ENCODE measurements around the gene AIG1. TPM values are rescaled to one million over a fixed set of nuclear protein-coding genes. Genes with fewer than 3 reads are reported as not detected.

The AIG1 gene
- polyA plus RNA-seq, 1 donor from 2014 or later = 23.2 TPM

DNA sequence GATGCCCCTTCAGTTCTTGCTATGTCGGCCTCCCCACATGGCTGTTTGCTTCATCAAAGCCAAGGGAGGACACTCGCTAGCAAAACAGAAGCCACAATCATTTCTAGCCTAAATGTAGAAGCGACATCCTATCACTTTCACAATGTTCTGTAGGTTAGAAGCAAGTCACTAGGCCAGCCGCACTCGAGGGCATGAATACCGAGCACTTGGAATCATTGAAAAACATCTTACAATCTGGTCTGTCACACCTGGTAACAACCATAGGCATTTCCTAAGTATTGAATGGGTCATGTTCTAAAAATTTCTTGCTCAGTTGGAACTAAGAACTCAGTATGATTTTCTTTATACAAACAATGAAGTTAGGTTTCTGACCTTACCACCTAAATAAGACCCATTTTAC is 192.3 kb downstream of the AIG1 start:
- H4K20me1 ChIP-seq (ENCODE audit: insufficient read depth) = no peaks in the 10 kb centered on the region
- H3K4me3 ChIP-seq (ENCODE audit: low read length) = no peak overlapping the region
- no peak for TF ChIP-seq POLR2AphosphoS5 (IDR thresholded peaks at IDR 0.05)
- TF ChIP-seq EP300 (conservative IDR thresholded peaks at IDR 0.05; ENCODE audit: poor library complexity, severe bottlenecking) = no peak
- TF ChIP-seq EZH2 (IDR thresholded peaks at IDR 0.05; ENCODE audit: borderline replicate concordance, insufficient read depth, low read length, poor library complexity, severe bottlenecking) = no peak
- TF ChIP-seq, protein P1, sequence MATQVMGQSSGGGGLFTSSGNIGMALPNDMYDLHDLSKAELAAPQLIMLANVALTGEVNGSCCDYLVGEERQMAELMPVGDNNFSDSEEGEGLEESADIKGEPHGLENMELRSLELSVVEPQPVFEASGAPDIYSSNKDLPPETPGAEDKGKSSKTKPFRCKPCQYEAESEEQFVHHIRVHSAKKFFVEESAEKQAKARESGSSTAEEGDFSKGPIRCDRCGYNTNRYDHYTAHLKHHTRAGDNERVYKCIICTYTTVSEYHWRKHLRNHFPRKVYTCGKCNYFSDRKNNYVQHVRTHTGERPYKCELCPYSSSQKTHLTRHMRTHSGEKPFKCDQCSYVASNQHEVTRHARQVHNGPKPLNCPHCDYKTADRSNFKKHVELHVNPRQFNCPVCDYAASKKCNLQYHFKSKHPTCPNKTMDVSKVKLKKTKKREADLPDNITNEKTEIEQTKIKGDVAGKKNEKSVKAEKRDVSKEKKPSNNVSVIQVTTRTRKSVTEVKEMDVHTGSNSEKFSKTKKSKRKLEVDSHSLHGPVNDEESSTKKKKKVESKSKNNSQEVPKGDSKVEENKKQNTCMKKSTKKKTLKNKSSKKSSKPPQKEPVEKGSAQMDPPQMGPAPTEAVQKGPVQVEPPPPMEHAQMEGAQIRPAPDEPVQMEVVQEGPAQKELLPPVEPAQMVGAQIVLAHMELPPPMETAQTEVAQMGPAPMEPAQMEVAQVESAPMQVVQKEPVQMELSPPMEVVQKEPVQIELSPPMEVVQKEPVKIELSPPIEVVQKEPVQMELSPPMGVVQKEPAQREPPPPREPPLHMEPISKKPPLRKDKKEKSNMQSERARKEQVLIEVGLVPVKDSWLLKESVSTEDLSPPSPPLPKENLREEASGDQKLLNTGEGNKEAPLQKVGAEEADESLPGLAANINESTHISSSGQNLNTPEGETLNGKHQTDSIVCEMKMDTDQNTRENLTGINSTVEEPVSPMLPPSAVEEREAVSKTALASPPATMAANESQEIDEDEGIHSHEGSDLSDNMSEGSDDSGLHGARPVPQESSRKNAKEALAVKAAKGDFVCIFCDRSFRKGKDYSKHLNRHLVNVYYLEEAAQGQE (IDR thresholded peaks at IDR 0.05; ENCODE audit: borderline replicate concordance) = no peak
- no peaks in the 10 kb centered on the region for H3K36me3 ChIP-seq (ENCODE audit: insufficient read depth, low read length)
- peaks cover 6% of the 10 kb centered on the region for H3K9me3 ChIP-seq (ENCODE audit: low read length)
- H3K4me2 ChIP-seq (ENCODE audit: low read length) = no peak overlapping the region
- H3K27ac ChIP-seq (ENCODE audit: low read length) = no peak overlapping the region
- no peak overlapping the region for H3K9ac ChIP-seq (ENCODE audit: low read length)
- H2AFZ ChIP-seq (ENCODE audit: low read depth, low read length) = no peak overlapping the region
- H3K9me2 ChIP-seq (ENCODE audit: insufficient read depth, low read length) = no peaks in the 10 kb centered on the region
- no peaks in the 10 kb centered on the region for H3K79me2 ChIP-seq (replicated peaks; ENCODE audit: insufficient read depth, low read length)
- H3K27me3 ChIP-seq (ENCODE audit: insufficient read depth, low read depth, low read length) = no peaks in the 10 kb centered on the region
- H3F3A ChIP-seq (ENCODE audit: insufficient read depth, low read length, poor library complexity, severe bottlenecking) = no peaks in the 10 kb centered on the region

DNA sequence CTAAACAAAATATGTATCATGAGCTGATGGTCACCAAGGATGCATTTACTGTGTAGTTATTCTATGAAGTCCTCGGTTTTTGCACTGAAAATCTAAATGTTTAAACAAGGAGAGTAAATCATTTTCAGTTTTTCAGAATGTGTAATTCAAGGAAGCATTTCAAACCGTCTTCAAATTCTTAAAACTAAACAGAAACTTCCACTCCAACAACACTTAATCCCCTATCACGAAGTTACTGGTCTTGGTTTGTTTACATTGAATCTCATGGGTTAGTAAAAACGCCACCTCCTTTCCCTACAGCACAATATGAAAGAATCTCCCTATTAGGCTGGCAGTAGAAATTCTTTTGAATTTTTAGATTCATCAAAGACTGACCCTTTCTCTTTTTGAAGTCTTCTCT is 192.9 kb downstream of the AIG1 start:
- no peak overlapping the region for H3K9ac ChIP-seq (ENCODE audit: low read length)
- H3K9me2 ChIP-seq (ENCODE audit: insufficient read depth, low read length) = no peaks in the 10 kb centered on the region
- peaks cover 6% of the 10 kb centered on the region for H3K9me3 ChIP-seq (ENCODE audit: low read length)
- H3F3A ChIP-seq (ENCODE audit: insufficient read depth, low read length, poor library complexity, severe bottlenecking) = no peaks in the 10 kb centered on the region
- no peaks in the 10 kb centered on the region for H4K20me1 ChIP-seq (ENCODE audit: insufficient read depth)
- TF ChIP-seq MXI1 (conservative IDR thresholded peaks at IDR 0.05; ENCODE audit: poor library complexity, severe bottlenecking) (no peak), POLR2AphosphoS5 (IDR thresholded peaks at IDR 0.05) (no peak), SMC3 (conservative IDR thresholded peaks at IDR 0.05; ENCODE audit: poor library complexity) (no peak), EZH2 (IDR thresholded peaks at IDR 0.05; ENCODE audit: borderline replicate concordance, insufficient read depth, low read length, poor library complexity, severe bottlenecking) (no peak)
- H3K79me2 ChIP-seq (replicated peaks; ENCODE audit: insufficient read depth, low read length) = no peaks in the 10 kb centered on the region
- no peak overlapping the region for H3K4me3 ChIP-seq (ENCODE audit: low read length)
- H2AFZ ChIP-seq (ENCODE audit: low read depth, low read length) = no peak overlapping the region
- no peak overlapping the region for H3K4me2 ChIP-seq (ENCODE audit: low read length)
- no peaks in the 10 kb centered on the region for H3K36me3 ChIP-seq (ENCODE audit: insufficient read depth, low read length)
- H3K27ac ChIP-seq (ENCODE audit: low read length) = no peak overlapping the region
- H3K27me3 ChIP-seq (ENCODE audit: insufficient read depth, low read depth, low read length) = no peaks in the 10 kb centered on the region

DNA sequence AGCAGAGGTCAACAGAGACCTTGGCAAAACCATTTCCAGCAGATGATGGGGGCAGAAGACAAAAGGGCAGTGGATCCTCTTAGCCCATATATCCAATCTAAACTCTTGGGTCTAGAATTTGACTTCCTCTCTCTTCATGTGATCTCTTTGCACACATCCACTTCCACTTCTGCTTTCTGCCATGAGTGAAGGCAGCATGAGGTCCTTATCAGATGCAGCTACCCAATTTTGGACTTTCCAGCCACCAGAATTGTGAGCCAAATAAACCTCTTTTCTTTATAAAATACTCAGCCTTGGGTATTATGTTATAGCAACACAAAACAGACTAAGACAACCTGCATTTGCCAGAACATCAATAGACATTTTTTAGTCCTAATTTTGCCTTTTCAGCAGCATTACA is 198.3 kb downstream of the AIG1 start:
- H3F3A ChIP-seq (ENCODE audit: insufficient read depth, low read length, poor library complexity, severe bottlenecking) = no peaks in the 10 kb centered on the region
- H4K20me1 ChIP-seq (ENCODE audit: insufficient read depth) = no peaks in the 10 kb centered on the region
- no peak overlapping the region for H3K9ac ChIP-seq (ENCODE audit: low read length)
- H3K4me3 ChIP-seq (ENCODE audit: low read length) = no peak overlapping the region
- no peak overlapping the region for H3K4me2 ChIP-seq (ENCODE audit: low read length)
- no peaks in the 10 kb centered on the region for H3K9me2 ChIP-seq (ENCODE audit: insufficient read depth, low read length)
- TF ChIP-seq, protein P1 (IDR thresholded peaks at IDR 0.05; ENCODE audit: borderline replicate concordance) = no peak
- TF ChIP-seq POLR2AphosphoS5 (IDR thresholded peaks at IDR 0.05) (no peak), EP300 (conservative IDR thresholded peaks at IDR 0.05; ENCODE audit: poor library complexity, severe bottlenecking) (no peak), MXI1 (conservative IDR thresholded peaks at IDR 0.05; ENCODE audit: poor library complexity, severe bottlenecking) (no peak), EZH2 (IDR thresholded peaks at IDR 0.05; ENCODE audit: borderline replicate concordance, insufficient read depth, low read length, poor library complexity, severe bottlenecking) (no peak)
- H3K27me3 ChIP-seq (ENCODE audit: insufficient read depth, low read depth, low read length) = no peaks in the 10 kb centered on the region
- H3K9me3 ChIP-seq (ENCODE audit: low read length) = peaks cover 6% of the 10 kb centered on the region
- no peak overlapping the region for H3K27ac ChIP-seq (ENCODE audit: low read length)
- H2AFZ ChIP-seq (ENCODE audit: low read depth, low read length) = no peak overlapping the region
- H3K79me2 ChIP-seq (replicated peaks; ENCODE audit: insufficient read depth, low read length) = no peaks in the 10 kb centered on the region
- H3K36me3 ChIP-seq (ENCODE audit: insufficient read depth, low read length) = no peaks in the 10 kb centered on the region
